GM18505 (cell line): Measurements from ENCODE around the gene SMIM14.
"Not testable (repeated sequence)": the region's sequence is repeated elsewhere in the genome, so short reads cannot be mapped to it uniquely, and the experiment has no call there.

Experiments used
- ATAC-seq: cut with Tn5 transposase; IDR thresholded peaks from one replicate; pipeline ENCODE4 v1.9.1; 2021; ENCODE audit not compliant: unreplicated experiment
- POLR2A ChIP-seq: IDR thresholded peaks from 4 replicates; pipeline ENCODE4 v1.6.1; 2011; ENCODE audit warnings: borderline replicate concordance; ENCODE audit not compliant: insufficient read depth, insufficient read length; ENCODE audit errors: extremely low read depth

The SMIM14 gene

DNA sequence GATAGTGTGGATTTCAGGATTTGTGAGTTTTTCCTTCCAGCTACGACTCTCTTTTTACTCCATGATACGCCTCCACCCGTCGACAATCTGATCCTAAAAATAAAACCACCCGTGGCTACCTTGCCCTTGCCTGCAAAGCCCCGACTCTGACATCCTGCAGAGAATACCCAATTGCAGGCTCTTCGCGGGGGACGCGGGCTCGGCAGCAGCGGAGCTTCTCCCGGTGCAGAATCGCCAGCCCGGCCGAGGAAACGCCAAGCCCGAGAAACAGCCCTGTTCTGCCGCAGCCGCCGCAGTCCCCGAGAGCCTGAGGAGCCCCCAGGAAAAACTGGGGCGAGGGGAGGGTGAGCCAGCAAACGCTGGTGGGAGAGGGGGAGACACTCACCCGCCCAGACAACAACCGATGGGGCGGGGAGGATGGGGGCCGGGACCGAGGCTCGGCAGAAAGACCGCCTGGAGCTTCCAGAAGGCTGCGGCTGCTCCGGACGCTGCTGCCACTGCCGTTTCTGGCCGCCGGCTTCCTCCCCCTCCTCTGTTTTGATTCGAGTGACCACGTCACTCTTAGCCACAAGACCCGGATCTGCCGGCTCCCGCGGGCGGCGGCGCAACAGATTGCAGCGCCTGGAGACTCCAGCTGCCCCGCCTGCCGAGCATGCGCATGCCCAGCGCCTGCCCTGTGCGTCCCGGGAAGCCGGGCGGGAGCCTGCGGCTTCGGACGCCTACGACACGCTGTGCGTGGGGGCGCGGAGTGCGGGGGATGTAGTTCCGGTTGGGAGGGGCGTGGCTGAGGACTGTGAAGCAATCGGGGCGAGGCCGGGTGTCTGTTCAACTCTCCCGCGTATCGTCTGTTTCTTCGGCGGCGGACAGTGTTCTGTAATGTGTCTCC, at the start of gene SMIM14:
Gene SMIM14 (minus strand): TSS at position 512 of the 886 bp plus-strand sequence. CDS start 33,720 bp downstream, outside the sequence.
- ATAC-seq: peak; percentile 70
- peak; percentile 83 for TF ChIP-seq POLR2A

DNA sequence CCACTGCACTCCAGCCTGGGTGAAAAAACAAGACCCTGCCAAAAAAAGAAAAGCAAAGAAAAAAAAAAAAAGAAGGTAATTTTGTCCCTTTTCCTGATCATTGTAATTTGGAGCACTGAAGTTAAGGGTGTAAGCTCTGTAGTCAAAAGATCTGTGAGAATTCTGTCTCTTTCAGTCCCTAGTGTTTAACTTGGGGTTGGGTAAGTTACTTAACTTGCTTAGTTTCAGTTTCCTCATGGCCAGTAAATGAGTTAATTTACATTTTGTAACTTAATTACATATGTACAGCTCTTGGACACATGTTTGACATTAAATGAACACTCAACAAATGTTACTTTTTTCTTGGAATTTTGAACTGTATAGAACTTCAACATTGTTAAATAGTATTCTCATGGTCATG, 48.3 kb upstream of the SMIM14 start:
- no peak for TF ChIP-seq POLR2A
- ATAC-seq: no peak

- no peak for ATAC-seq
- no peak for TF ChIP-seq POLR2A
Measured at GRCh38 chr4:39685990-39686389, 47.3 kb upstream of the SMIM14 start.

- ATAC-seq: peak; percentile 75
- no peak for TF ChIP-seq POLR2A
Measured at GRCh38 chr4:39682138-39682537, 43.5 kb upstream of the SMIM14 start.

- not testable (repeated sequence) for ATAC-seq
Measured at GRCh38 chr4:39681003-39681402, 42.3 kb upstream of the SMIM14 start.

- ATAC-seq: not testable (repeated sequence)
Measured at GRCh38 chr4:39675681-39676080, 37.0 kb upstream of the SMIM14 start.

- ATAC-seq: not testable (repeated sequence)
Measured at GRCh38 chr4:39670296-39670695, 31.6 kb upstream of the SMIM14 start.

DNA sequence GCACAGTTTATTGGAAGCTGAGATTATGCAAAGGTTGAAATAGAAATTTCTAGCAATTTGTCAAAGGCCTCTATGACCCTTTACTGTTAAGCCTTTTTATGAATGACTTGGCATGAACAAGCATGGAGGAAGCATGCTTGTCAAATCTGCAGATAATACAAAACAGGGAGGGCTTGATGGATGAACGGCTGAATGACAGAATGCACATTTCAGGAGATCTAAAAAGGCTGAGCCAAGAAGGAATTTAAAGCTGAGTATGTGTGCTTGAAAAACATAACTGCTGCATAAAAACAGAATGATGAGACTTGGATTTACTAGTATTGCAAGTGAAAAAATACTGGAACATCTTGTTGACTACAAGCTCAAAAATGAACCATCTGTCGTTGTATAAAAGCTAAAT, 30.2 kb upstream of the SMIM14 start:
- no peak for ATAC-seq

GRCh38 chr4:39667706-39668105, 29.0 kb upstream of the SMIM14 start:
- ATAC-seq: no peak
- TF ChIP-seq POLR2A: no peak

More for the DNA sequence above, 30.2 kb upstream of the SMIM14 start:
- TF ChIP-seq POLR2A: no peak

DNA sequence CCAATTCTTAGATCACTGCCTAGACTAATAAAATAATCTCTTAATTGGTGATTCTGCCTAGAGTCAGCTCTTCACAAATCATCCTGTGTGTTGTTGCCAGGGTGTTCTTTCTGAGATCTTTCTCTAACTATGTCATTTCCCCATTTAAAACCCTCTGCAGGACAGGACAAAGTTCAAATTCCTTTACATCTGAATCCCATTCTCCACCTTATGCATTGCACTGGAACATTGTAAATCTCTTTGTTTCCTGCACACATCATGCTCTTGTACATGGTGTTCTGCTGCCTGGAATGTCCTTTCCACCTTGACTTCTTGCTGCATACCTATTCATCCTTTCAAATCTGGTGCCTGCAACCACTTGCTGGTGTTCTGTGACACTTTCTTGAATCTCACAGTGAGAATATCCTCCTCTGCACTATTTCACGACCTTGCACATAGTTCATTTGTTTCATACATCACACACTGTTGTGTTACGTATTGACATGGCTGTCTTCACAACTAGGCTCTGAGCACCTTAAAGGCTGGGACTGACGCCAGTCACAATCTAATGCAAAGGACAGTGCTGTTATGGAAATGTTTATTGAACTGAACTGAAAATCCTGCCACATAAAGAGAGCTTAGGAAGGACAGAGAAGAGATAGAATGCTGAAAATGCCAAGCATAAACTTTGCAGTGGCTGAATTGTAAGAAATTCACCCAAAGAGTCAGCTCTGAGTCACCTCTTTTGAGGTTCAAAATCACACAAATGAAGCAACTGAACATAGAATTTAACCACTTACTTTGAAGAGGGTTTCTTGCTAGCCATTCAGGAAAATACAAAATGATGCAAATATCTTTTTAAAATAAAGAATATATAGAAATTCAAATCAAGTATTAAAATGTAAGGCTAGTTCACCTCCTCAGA, 26.4 kb upstream of the SMIM14 start:
- TF ChIP-seq POLR2A: no peak
- no peak for ATAC-seq

DNA sequence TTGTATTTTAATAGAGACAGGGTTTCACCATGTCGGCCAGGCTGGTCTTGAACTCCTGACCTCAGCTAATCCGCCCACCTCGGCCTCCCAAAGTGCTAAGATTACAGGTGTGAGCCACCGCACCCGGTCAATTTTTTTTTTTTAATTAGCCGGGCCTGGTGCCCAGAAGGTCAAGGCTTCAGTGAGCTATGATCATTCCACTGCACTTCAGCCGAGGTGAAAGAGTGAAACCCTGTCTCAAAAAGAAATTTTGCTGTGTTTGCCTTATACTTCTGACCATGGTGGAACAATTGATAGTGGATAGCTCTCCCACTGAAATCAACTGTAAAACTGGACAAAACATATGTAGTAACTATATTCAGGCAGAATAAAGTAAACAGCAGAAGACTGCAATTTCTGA, 24.0 kb upstream of the SMIM14 start:
- TF ChIP-seq POLR2A: no peak
- ATAC-seq: no peak

GRCh38 chr4:39660757-39661156, 22.1 kb upstream of the SMIM14 start:
- no peak for ATAC-seq
- no peak for TF ChIP-seq POLR2A

- no peak for TF ChIP-seq POLR2A
- no peak for ATAC-seq
Measured at GRCh38 chr4:39660045-39660444, 21.4 kb upstream of the SMIM14 start.

DNA sequence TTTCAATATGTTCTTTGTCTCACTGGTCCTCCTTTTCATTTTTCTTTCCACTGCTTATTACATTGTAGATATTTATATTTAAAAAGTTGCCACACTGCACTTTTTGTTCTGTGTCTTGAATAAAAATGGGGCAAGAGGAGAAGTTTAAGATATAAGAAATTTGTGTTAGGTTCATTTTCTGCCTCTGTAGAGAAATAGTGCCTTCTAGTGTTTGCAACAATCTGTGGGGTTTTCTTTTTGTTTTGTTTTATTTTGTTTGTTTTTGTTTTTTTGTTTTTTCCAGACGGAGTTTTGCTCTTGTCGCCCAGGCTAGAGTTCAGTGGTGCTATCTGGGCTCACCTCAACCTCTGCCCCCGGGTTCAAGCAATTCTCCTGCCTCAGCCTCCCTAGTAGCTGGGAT, 20.1 kb upstream of the SMIM14 start:
- no peak for ATAC-seq
- TF ChIP-seq POLR2A: no peak

DNA sequence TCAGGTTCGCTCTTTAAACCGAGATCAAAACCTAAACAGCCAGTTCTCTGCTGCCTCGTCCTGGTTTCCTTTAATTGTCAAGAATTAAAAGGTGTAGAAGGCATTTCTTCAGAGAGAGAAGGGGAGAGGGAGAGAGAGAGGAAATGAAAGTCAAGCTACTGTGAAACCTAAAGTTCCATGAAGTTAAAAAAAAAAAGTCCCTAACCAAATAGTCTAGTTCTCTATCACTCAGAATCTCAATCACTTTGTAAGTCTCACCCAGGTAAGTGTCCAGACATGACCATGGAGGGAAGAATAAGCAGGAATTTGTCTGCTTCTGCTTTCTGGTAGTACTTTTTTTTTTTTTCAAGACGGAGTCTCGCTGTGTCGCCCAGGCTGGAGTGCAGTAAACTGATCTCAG, 18.8 kb upstream of the SMIM14 start:
- TF ChIP-seq POLR2A: no peak
- ATAC-seq: peak; percentile 67

GRCh38 chr4:39656638-39657037, 18.0 kb upstream of the SMIM14 start:
- not testable (repeated sequence) for ATAC-seq
